ENCODE measurements around the gene MELK.
"Not testable (repeated sequence)": the region's sequence is repeated elsewhere in the genome, so short reads cannot be mapped to it uniquely, and the experiment has no call there.

MELK gene

GRCh38 chr9:36572515-36573418 lies at the start of gene MELK:
MELK (plus strand) TSS chr9:36572895; CDS start chr9:36581682, 8,787 bp downstream.
- H3K4me1 Mint-ChIP-seq = peaks cover 46% of the 10 kb centered on the region
- H3K27ac Mint-ChIP-seq = peak within 1 kb of the TSS; percentile 94
- H3K27me3 Mint-ChIP-seq = peaks cover 12% of the 10 kb centered on the region
- no peaks in the 10 kb centered on the region for H3K9me3 Mint-ChIP-seq
- CTCF ChIA-PET = interaction anchor here (0.8 kb wide), 1 partner anchor 166 kb away, joined by 3 read pairs; no protein-coding TSS in a partner anchor
- peaks cover 27% of the 10 kb centered on the region for H3K36me3 Mint-ChIP-seq
- H3K4me3 Mint-ChIP-seq = peak within 1 kb of the TSS; percentile 96
- DNase-seq = peak; percentile 89

DNA sequence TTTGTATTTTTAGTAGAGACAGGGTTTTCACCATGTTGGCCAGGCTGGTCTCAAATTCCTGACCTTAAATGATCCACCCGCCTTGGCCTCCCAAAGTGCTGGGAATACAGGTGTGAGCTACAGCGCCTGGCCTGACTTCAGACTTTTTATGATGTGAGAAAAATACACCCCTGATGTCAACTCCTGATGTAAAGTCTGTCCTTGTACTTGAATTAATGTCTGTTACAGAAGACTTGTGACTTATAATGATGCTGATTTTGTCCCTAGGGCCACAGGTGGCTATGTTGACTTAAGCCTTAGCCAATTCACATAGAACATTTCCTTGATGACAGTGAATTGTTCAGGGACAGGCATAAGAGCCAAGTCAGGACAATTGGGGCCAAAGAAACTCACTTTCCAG lies 42.5 kb upstream of the MELK start:
- CTCF ChIA-PET = interaction anchor here (0.6 kb wide), 1 partner anchor 12 kb away, joined by 3 read pairs; no protein-coding TSS in a partner anchor
- H3K36me3 Mint-ChIP-seq = no peaks in the 10 kb centered on the region
- H3K4me3 Mint-ChIP-seq = no peak overlapping the region
- DNase-seq = no peak
- no peak overlapping the region for H3K27ac Mint-ChIP-seq
- no peaks in the 10 kb centered on the region for H3K9me3 Mint-ChIP-seq
- peaks cover 23% of the 10 kb centered on the region for H3K27me3 Mint-ChIP-seq
- no peaks in the 10 kb centered on the region for H3K4me1 Mint-ChIP-seq

GRCh38 chr9:36532353-36532752 lies 40.3 kb upstream of the MELK start:
- Mint-ChIP-seq H3K36me3 (no peaks in the 10 kb centered on the region), H3K9me3 (no peaks in the 10 kb centered on the region), H3K27ac (no peak overlapping the region), H3K4me1 (no peaks in the 10 kb centered on the region), H3K27me3 (peaks cover 25% of the 10 kb centered on the region), H3K4me3 (no peak overlapping the region)
- CTCF ChIA-PET = no interaction called here
- no peak for DNase-seq

DNA sequence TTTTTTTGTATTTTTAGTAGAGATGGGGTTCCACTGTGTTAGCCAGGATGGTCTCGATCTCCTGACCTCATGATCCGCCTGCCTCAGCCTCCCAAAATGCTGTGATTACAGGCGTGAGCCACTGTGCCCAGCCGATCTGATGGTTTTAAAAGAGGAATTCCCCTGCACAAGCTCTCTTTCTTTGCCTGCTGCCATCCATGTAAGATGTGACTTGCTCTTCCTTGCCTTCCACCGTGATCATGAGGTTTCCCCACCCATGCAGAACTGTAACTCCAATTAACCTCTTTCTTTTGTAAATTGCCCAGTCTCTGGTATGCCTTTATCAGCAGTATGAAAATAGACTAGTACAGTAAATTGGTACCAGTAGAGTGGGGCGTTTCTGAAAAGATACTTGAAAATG lies 39.0 kb upstream of the MELK start:
- CTCF ChIA-PET = not testable (repeated sequence)

GRCh38 chr9:36535107-36535506 lies 37.6 kb upstream of the MELK start:
- Mint-ChIP-seq H3K27me3 (peaks cover 25% of the 10 kb centered on the region), H3K27ac (no peak overlapping the region), H3K36me3 (no peaks in the 10 kb centered on the region), H3K4me1 (no peaks in the 10 kb centered on the region), H3K4me3 (no peak overlapping the region), H3K9me3 (no peaks in the 10 kb centered on the region)
- no peak for DNase-seq
- CTCF ChIA-PET = no interaction called here

More for the DNA sequence above, 39.0 kb upstream of the MELK start:
- H3K36me3 Mint-ChIP-seq, H3K4me3 Mint-ChIP-seq, H3K9me3 Mint-ChIP-seq, DNase-seq, H3K27ac Mint-ChIP-seq, H3K4me1 Mint-ChIP-seq: not testable (repeated sequence)
- H3K27me3 Mint-ChIP-seq = peaks cover 25% of the 10 kb centered on the region

DNA sequence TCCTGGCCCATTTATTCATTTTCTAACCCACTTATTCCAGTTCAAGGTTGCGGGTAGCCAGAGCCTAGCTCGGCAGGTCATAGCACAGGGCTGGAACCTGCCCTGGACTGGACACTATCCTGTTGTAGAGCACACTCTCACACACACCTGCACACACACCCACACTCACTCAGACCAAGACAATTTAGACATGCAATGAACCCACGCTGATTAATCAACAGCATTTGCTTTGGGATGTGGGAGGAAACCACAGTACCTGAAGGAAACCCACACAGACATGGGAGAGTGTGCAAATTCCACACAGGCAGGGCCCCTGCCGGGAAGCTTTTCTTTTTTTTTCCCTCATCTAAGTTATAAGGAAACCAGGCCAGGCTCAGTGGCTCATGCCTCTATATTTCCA lies 34.8 kb upstream of the MELK start:
- CTCF ChIA-PET = no interaction called here
- no peak for DNase-seq
- no peak overlapping the region for H3K27ac Mint-ChIP-seq
- H3K4me1 Mint-ChIP-seq = no peaks in the 10 kb centered on the region
- no peaks in the 10 kb centered on the region for H3K9me3 Mint-ChIP-seq
- H3K4me3 Mint-ChIP-seq = no peak overlapping the region
- peaks cover 23% of the 10 kb centered on the region for H3K27me3 Mint-ChIP-seq
- H3K36me3 Mint-ChIP-seq = no peaks in the 10 kb centered on the region

- CTCF ChIA-PET = interaction anchor here (0.8 kb wide), 1 partner anchor 12 kb away, joined by 3 read pairs; no protein-coding TSS in a partner anchor
- Mint-ChIP-seq H3K4me3 (no peak overlapping the region), H3K4me1 (no peaks in the 10 kb centered on the region), H3K9me3 (no peaks in the 10 kb centered on the region), H3K36me3 (no peaks in the 10 kb centered on the region), H3K27me3 (peaks cover 11% of the 10 kb centered on the region), H3K27ac (no peak overlapping the region)
- DNase-seq = no peak
Measured at GRCh38 chr9:36542355-36542754, 30.3 kb upstream of the MELK start.

GRCh38 chr9:36543916-36544315 lies 28.8 kb upstream of the MELK start:
- CTCF ChIA-PET = interaction anchor here (0.9 kb wide), 1 partner anchor 11 kb away, joined by 3 read pairs; no protein-coding TSS in a partner anchor
- Mint-ChIP-seq H3K9me3 (no peaks in the 10 kb centered on the region), H3K27ac (no peak overlapping the region), H3K4me3 (no peak overlapping the region), H3K4me1 (no peaks in the 10 kb centered on the region), H3K27me3 (peaks cover 21% of the 10 kb centered on the region), H3K36me3 (no peaks in the 10 kb centered on the region)
- no peak for DNase-seq

DNA sequence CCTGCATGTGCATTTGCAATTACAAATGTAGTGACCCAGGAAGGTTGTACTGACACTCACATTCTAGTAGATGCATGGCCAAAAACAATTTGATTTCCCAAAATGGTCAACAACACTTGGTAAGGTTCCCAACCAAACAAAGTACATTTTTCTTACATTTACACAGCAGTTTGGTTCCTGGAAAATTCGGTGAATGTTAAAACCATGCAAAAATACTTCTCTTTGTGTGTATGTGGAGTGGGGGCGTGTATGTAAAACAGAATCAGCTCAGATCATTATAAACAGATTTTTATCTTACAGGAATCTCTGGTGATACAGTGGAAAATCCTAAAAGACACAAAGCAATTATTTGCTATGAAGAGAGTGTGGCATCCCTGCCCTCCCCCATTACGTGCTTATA lies 25.1 kb upstream of the MELK start:
- Mint-ChIP-seq H3K27me3 (peaks cover 19% of the 10 kb centered on the region), H3K36me3 (no peaks in the 10 kb centered on the region), H3K27ac (no peak overlapping the region), H3K9me3 (no peaks in the 10 kb centered on the region), H3K4me3 (no peak overlapping the region), H3K4me1 (no peaks in the 10 kb centered on the region)
- CTCF ChIA-PET = no interaction called here
- no peak for DNase-seq

DNA sequence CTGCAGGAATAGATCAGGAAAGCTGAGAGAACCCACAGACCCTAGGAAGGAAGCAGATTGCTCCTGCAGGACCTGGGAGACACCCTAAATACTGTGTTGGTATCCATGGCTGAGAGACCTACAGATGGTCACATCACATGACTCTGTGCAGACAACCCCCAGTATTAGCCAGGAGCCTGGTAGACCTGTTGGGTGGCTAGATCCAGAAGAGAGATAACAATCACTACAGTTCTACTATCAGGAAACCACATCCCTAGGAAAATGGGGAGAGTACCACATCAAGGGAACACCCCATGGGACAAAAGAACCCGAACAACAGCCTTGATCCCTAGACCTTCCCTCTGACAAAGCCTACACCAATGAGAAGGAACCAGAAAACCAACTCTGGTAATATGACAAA lies 24.2 kb upstream of the MELK start:
- Mint-ChIP-seq H3K27ac (no peak overlapping the region), H3K9me3 (no peaks in the 10 kb centered on the region), H3K27me3 (peaks cover 19% of the 10 kb centered on the region), H3K4me3 (no peak overlapping the region), H3K36me3 (no peaks in the 10 kb centered on the region), H3K4me1 (no peaks in the 10 kb centered on the region)
- CTCF ChIA-PET = no interaction called here
- DNase-seq = no peak

DNA sequence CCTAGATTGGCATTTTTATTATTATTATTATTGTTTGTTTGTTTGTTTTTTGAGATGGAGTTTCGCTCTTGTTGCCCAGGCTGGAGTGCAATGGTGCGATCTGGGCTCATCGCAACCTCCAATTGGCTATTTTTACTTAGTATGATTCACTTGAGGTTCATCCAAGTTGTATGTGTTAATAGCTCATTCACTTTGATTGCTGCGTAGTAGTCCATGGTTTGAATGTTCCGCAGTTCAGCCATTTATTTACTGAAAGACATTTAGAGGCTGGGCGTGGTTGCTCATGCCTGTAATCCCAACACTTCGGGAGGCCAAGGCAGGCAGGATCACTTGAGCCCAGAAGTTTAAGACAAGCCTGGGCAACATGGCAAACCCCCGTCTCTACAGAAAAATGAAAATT lies 22.6 kb upstream of the MELK start:
- Mint-ChIP-seq H3K27me3 (peaks cover 19% of the 10 kb centered on the region), H3K4me1 (no peaks in the 10 kb centered on the region), H3K4me3 (no peak overlapping the region), H3K36me3 (no peaks in the 10 kb centered on the region), H3K9me3 (no peaks in the 10 kb centered on the region), H3K27ac (no peak overlapping the region)
- CTCF ChIA-PET = interaction anchor here (11.9 kb wide), 1 partner anchor 143 kb away, joined by 175 read pairs; no protein-coding TSS in a partner anchor
- no peak for DNase-seq

GRCh38 chr9:36550631-36551098 lies 22.0 kb upstream of the MELK start:
- H3K27ac Mint-ChIP-seq, H3K4me3 Mint-ChIP-seq, H3K9me3 Mint-ChIP-seq, H3K36me3 Mint-ChIP-seq, DNase-seq, H3K4me1 Mint-ChIP-seq: not testable (repeated sequence)
- H3K27me3 Mint-ChIP-seq = peaks cover 19% of the 10 kb centered on the region
- CTCF ChIA-PET = interaction anchor here (11.9 kb wide), 1 partner anchor 144 kb away, joined by 175 read pairs; no protein-coding TSS in a partner anchor

DNA sequence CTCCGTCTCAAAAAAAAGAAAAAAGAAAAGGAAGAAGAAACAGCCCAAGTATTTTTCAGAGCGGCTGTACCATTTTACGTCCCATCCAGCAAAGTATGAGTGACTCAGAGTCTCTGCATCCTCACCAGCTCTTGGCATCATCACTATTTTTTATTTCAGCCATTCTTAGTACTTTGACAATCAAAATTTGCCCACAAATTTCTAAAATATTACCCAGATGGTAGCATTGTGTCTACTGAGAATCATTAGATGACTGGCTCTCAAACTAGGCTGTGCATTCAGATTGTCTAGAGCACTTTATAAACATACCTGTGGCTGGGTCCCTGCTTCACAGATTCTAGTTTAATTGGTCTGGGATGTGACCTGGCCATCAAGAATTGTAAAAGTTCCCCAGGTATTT lies 21.6 kb upstream of the MELK start:
- Mint-ChIP-seq H3K9me3 (no peaks in the 10 kb centered on the region), H3K4me3 (no peak overlapping the region), H3K27ac (no peak overlapping the region), H3K36me3 (no peaks in the 10 kb centered on the region), H3K4me1 (peaks cover 3% of the 10 kb centered on the region), H3K27me3 (peaks cover 19% of the 10 kb centered on the region)
- CTCF ChIA-PET = interaction anchor here (11.9 kb wide), 1 partner anchor 144 kb away, joined by 175 read pairs; no protein-coding TSS in a partner anchor
- DNase-seq = no peak

DNA sequence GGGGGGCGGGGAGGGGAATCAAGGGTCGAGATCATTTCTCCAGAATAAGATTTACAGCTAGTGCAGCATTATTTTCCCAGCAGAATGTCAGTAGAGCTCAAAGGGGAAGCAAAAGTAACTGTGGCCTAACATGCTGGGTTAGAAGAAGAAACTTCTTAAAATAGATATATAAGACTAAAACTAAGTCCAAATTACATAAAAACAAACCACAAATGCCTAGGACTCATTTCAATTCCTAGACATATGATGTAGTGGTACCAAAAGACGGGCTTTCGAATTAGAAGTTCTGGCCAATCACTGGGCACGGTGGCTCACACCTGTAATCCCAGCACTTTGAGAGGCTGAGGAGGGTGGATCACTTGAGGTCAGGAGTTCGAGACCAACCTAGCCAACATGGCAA lies 20.8 kb upstream of the MELK start:
- Mint-ChIP-seq H3K36me3 (no peaks in the 10 kb centered on the region), H3K9me3 (no peaks in the 10 kb centered on the region), H3K27me3 (peaks cover 19% of the 10 kb centered on the region), H3K4me3 (no peak overlapping the region), H3K4me1 (peaks cover 3% of the 10 kb centered on the region), H3K27ac (no peak overlapping the region)
- CTCF ChIA-PET = interaction anchor here (0.8 to 11.9 kb wide), 2 partner anchors 145 to 177 kb away, joined by 3 to 175 read pairs; no protein-coding TSS in a partner anchor
- no peak for DNase-seq

All from activated naive CD4-positive, alpha-beta T cell treated with anti-CD3 and anti-CD28 coated beads, Interleukin-2, amount 10 ng/mL, durations not matched to agents 7 days and 5 days (primary cell).